ENCODE data around the gene SUDS3.
"Not testable (repeated sequence)": the region's sequence is repeated elsewhere in the genome, so short reads cannot be mapped to it uniquely, and the experiment has no call there.

SUDS3 gene

GRCh38 chr12:118376089-118377020 lies at the start of gene SUDS3:
TSS of gene SUDS3 (plus strand) at chr12:118376555. CDS start at chr12:118376692, 137 bp downstream.
- peak; percentile 97 for DNase-seq

GRCh38 chr12:118326991-118327390 lies 49.4 kb upstream of the SUDS3 start:
- no peak for DNase-seq

- DNase-seq = no peak
These were observed 49.0 kb upstream of the SUDS3 start for GRCh38 chr12:118327391-118327790.

GRCh38 chr12:118328486-118329330 lies 47.6 kb upstream of the SUDS3 start:
- no peak for DNase-seq

GRCh38 chr12:118330421-118331018 lies 45.8 kb upstream of the SUDS3 start:
- DNase-seq = no peak

- DNase-seq = no peak
These were observed 43.8 kb upstream of the SUDS3 start for GRCh38 chr12:118332511-118332910.

- DNase-seq = no peak
These were observed 42.1 kb upstream of the SUDS3 start for GRCh38 chr12:118334241-118334640.

GRCh38 chr12:118334939-118335567 lies 41.3 kb upstream of the SUDS3 start:
- no peak for DNase-seq

GRCh38 chr12:118336123-118336522 lies 40.2 kb upstream of the SUDS3 start:
- DNase-seq = no peak

GRCh38 chr12:118337194-118337838 lies 39.0 kb upstream of the SUDS3 start:
- DNase-seq = no peak

GRCh38 chr12:118342090-118342489 lies 34.3 kb upstream of the SUDS3 start:
- DNase-seq = no peak

- DNase-seq = no peak
These were observed 31.5 kb upstream of the SUDS3 start for GRCh38 chr12:118344829-118345228.

GRCh38 chr12:118345355-118345754 lies 31.0 kb upstream of the SUDS3 start:
- no peak for DNase-seq

GRCh38 chr12:118346895-118347294 lies 29.5 kb upstream of the SUDS3 start:
- no peak for DNase-seq

GRCh38 chr12:118347916-118348315 lies 28.4 kb upstream of the SUDS3 start:
- no peak for DNase-seq

GRCh38 chr12:118350908-118351559 lies 25.3 kb upstream of the SUDS3 start:
- DNase-seq = no peak

GRCh38 chr12:118353721-118354120 lies 22.6 kb upstream of the SUDS3 start:
- no peak for DNase-seq

GRCh38 chr12:118354503-118354902 lies 21.9 kb upstream of the SUDS3 start:
- not testable (repeated sequence) for DNase-seq

GRCh38 chr12:118354903-118355302 lies 21.5 kb upstream of the SUDS3 start:
- DNase-seq = no peak

GRCh38 chr12:118355843-118356242 lies 20.5 kb upstream of the SUDS3 start:
- DNase-seq = no peak

GRCh38 chr12:118356809-118357256 lies 19.5 kb upstream of the SUDS3 start:
- DNase-seq = no peak

Data from activated CD4-positive, CD25-positive, alpha-beta regulatory T cell treated with anti-CD3 and anti-CD28 coated beads, Interleukin-2, amount 50 U/mL, for 72 hours (primary cell).